Liver (tissue), 9 donors: ENCODE results near the gene STAT2. TPM values are rescaled to one million over a fixed set of nuclear protein-coding genes. Genes with fewer than 3 reads are reported as not detected.
"Not testable (repeated sequence)": the region's sequence is repeated elsewhere in the genome, so short reads cannot be mapped to it uniquely, and the experiment has no call there.

Experiments
- DNase-seq: peaks from one replicate; pipeline ENCODE4 v3.0.0-alpha.2; 2017; ENCODE audit warnings: low spot score
- H3K27ac ChIP-seq, 2 donors: one replicate each; pipeline ENCODE4 v1.7.0; 2013; ENCODE audit warnings: inconsistent platforms in 2 of 2, low read length in 2 of 2, control low read depth in 1 of 2, low read depth in 1 of 2, mild to moderate bottlenecking in 1 of 2
- H3K27me3 ChIP-seq, 4 donors: one replicate each; pipeline versions ENCODE4 v1.6.1 to v1.7.0; 2013; ENCODE audit warnings: low read length in 3 of 4, inconsistent platforms in 1 of 4, mild to moderate bottlenecking in 1 of 4, moderate library complexity in 1 of 4; ENCODE audit not compliant: control insufficient read depth in 4 of 4, insufficient read depth in 4 of 4
- H3K36me3 ChIP-seq, 4 donors: one replicate each; pipeline versions ENCODE4 v1.6.1 to v1.7.0; 2013; ENCODE audit warnings: low read length in 3 of 4, mild to moderate bottlenecking in 3 of 4, low read depth in 1 of 4, moderate library complexity in 1 of 4; ENCODE audit not compliant: control insufficient read depth in 4 of 4, insufficient read depth in 3 of 4
- H3K4me1 ChIP-seq, 4 donors: one replicate each; pipeline versions ENCODE4 v1.6.1 to v1.7.0; 2013; ENCODE audit warnings: low read length in 3 of 4, mild to moderate bottlenecking in 3 of 4, moderate library complexity in 1 of 4; ENCODE audit not compliant: control insufficient read depth in 4 of 4, insufficient read depth in 4 of 4
- H3K4me3 ChIP-seq, 3 donors: one replicate each; pipeline versions ENCODE4 v1.6.1 to v1.7.0; 2013; ENCODE audit warnings: low read length in 3 of 3, control low read depth in 1 of 3, low read depth in 1 of 3, mild to moderate bottlenecking in 1 of 3
- H3K9ac ChIP-seq, 2 donors: one replicate each; pipeline ENCODE4 v1.7.0; 2013; ENCODE audit warnings: low read length in 2 of 2, mild to moderate bottlenecking in 2 of 2, moderate library complexity in 2 of 2, control low read depth in 1 of 2, low read depth in 1 of 2
- H3K9me3 ChIP-seq, 4 donors: one replicate each; pipeline versions ENCODE4 v1.6.1 to v1.7.0; 2013; ENCODE audit warnings: low read length in 3 of 4; ENCODE audit not compliant: control insufficient read depth in 4 of 4
- CTCF ChIP-seq: fragments of 150-350 bp; IDR thresholded peaks from 2 replicates; pipeline ENCODE4 v1.5.1; 2017; ENCODE audit warnings: improper control_type of control experiment, low read depth, low read length; ENCODE audit not compliant: missing input control
- FOXA1 ChIP-seq: IDR thresholded peaks from 2 replicates; pipeline ENCODE4 v1.6.1; 2016; ENCODE audit warnings: antibody characterized with exemption
- FOXA2 ChIP-seq: IDR thresholded peaks from 2 replicates; pipeline ENCODE4 v1.6.1; 2016; ENCODE audit warnings: antibody characterized with exemption
- GABPA ChIP-seq, 2 donors: IDR thresholded peaks in 1 of 2; conservative IDR thresholded peaks in 1 of 2; 2 replicates each; pipeline ENCODE4 v1.6.1; 2016; ENCODE audit warnings: antibody characterized with exemption in 2 of 2, mild to moderate bottlenecking in 1 of 2, moderate library complexity in 1 of 2
- NR2F2 ChIP-seq: IDR thresholded peaks from 2 replicates; pipeline ENCODE4 v1.6.1; 2016; ENCODE audit warnings: antibody characterized with exemption
- RAD21 ChIP-seq, 2 donors: IDR thresholded peaks; 2 replicates each; pipeline ENCODE4 v1.6.1; 2016; ENCODE audit warnings: antibody characterized with exemption in 2 of 2, mild to moderate bottlenecking in 2 of 2
- REST ChIP-seq: IDR thresholded peaks from 2 replicates; pipeline ENCODE4 v1.6.1; 2016; ENCODE audit warnings: antibody characterized with exemption, mild to moderate bottlenecking
- RXRA ChIP-seq, 2 donors: IDR thresholded peaks; 2 replicates each; pipeline ENCODE4 v1.6.1; 2017 to 2018; ENCODE audit warnings: antibody characterized with exemption in 2 of 2, mild to moderate bottlenecking in 1 of 2
- SP1 ChIP-seq: IDR thresholded peaks from 2 replicates; pipeline ENCODE4 v1.6.1; 2018; ENCODE audit warnings: antibody characterized with exemption, mild to moderate bottlenecking
- TAF1 ChIP-seq: conservative IDR thresholded peaks from 2 replicates; pipeline ENCODE4 v1.6.1; 2016; ENCODE audit warnings: antibody characterized with exemption, mild to moderate bottlenecking
- WGBS: extraction: QIAGEN DNeasy Blood & Tissue Kit; methylation state at CpG from one replicate; pipeline ENCODE4 v1.1.7; 2013; 5-methylcytosine and 5-hydroxymethylcytosine counted together
- polyA plus RNA-seq, 2 donors: library from polyadenylated mRNA; stranded (reverse) in 1 of 2; unstranded in 1 of 2; fragments of 200-250 nt in 1 of 2; fragments of >200 nt in 1 of 2; fragmentation: Nextera tagmentation in 1 of 2; extraction: Ambion mirVana in 1 of 2; gene quantifications; one replicate each; pipeline versions ENCODE4 v1.2.1 to v1.2.3, GENCODE V29; 2013 to 2015
- total RNA-seq, 2 donors: library from RNA; depleted of rRNA; stranded (reverse); fragments of >200 nt; gene quantifications; one replicate each; pipeline ENCODE4 v1.2.3, GENCODE V29; 2014
- TF ChIP-seq, protein P1 (sequence below): IDR thresholded peaks from 2 replicates; pipeline ENCODE4 v1.6.1; 2016; ENCODE audit warnings: antibody characterized with exemption
- TF ChIP-seq, protein P2 (sequence below): IDR thresholded peaks from 2 replicates; pipeline ENCODE4 v1.6.1; 2016; ENCODE audit warnings: antibody characterized with exemption
- TF ChIP-seq, protein P3 (sequence below): IDR thresholded peaks from 2 replicates; pipeline ENCODE4 v1.6.1; 2016; ENCODE audit warnings: antibody characterized with exemption
- donor health status: healthy.
- donor health status: healthy.
- donor health status: healthy.
- donor health status: healthy.
- donor health status: healthy.

STAT2 gene
- total and polyA plus RNA-seq, 4 donors: 48.4 to 219 (median 66.6) TPM

GRCh38 chr12:56348776-56349175, 11.1 kb downstream of the STAT2 start (continued):
- no peak for TF ChIP-seq REST

DNA sequence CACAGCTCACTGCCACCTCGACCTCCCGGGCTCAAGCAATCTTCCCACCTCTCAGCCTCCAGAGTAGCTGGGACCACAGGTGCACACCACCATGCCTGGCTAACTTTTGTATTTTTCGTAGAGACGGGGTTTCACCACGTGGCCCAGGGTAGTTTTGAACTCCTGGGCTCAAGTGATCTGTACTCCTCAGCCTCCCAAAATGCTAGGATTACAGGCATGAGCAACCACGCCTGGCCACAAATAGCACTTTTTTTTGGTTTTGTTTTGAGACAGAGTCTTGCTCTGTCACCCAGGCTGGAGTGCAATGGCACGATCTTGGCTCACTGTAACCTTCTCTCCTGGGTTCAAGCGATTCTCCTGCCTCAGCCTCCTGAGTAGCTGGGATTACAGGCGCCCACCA, 12.7 kb downstream of the STAT2 start:
- H3K36me3 ChIP-seq: peaks cover 20 to 83% (median 74%) of the 10 kb centered on the region in 4 donors
- H3K27me3 ChIP-seq, H3K9ac ChIP-seq, H3K4me1 ChIP-seq, H3K4me3 ChIP-seq, H3K27ac ChIP-seq, DNase-seq, H3K9me3 ChIP-seq: not testable (repeated sequence)
- 92% methylated on average over 9 of the region's 9 CpGs for WGBS

DNA sequence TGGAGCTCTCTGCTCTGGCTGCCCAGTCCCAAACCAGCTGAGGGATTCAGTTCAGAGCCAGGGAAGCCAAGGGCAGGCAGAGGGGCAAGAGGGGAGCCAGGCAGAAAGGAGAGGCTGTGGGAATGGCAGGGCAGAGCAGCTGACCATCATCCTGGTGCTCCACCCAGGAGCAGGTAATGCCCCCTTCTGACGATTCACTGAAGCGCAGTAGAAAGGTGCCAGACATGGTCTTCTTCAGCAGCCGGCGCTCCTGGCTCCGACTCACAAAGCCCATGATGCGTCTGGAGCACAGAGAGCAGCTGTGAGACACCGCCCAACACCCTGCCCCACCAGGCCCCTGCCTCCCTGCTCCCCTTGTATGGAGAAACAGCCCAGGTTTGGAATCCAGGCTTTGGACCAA, 13.2 kb downstream of the STAT2 start:
- 81% methylated on average over 7 of the region's 7 CpGs for WGBS
- H3K36me3 ChIP-seq: peaks cover 20 to 81% (median 72%) of the 10 kb centered on the region in 4 donors
- H3K27me3 ChIP-seq: no peaks in the 10 kb centered on the region
- H3K9me3 ChIP-seq: no peaks in the 10 kb centered on the region
- DNase-seq: no peak
- H3K9ac ChIP-seq: no peak overlapping the region
- no peaks in the 10 kb centered on the region for H3K4me1 ChIP-seq
- TF ChIP-seq FOXA1: no peak
- no peak for TF ChIP-seq NR2F2
- no peak for TF ChIP-seq TAF1
- TF ChIP-seq FOXA2: no peak
- TF ChIP-seq SP1: no peak
- TF ChIP-seq RAD21 (IDR thresholded peaks at IDR 0.05): peak in 1 of 2 donors; percentile 54
- TF ChIP-seq, protein P1, sequence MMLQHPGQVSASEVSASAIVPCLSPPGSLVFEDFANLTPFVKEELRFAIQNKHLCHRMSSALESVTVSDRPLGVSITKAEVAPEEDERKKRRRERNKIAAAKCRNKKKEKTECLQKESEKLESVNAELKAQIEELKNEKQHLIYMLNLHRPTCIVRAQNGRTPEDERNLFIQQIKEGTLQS: no peak
- TF ChIP-seq, protein P2, sequence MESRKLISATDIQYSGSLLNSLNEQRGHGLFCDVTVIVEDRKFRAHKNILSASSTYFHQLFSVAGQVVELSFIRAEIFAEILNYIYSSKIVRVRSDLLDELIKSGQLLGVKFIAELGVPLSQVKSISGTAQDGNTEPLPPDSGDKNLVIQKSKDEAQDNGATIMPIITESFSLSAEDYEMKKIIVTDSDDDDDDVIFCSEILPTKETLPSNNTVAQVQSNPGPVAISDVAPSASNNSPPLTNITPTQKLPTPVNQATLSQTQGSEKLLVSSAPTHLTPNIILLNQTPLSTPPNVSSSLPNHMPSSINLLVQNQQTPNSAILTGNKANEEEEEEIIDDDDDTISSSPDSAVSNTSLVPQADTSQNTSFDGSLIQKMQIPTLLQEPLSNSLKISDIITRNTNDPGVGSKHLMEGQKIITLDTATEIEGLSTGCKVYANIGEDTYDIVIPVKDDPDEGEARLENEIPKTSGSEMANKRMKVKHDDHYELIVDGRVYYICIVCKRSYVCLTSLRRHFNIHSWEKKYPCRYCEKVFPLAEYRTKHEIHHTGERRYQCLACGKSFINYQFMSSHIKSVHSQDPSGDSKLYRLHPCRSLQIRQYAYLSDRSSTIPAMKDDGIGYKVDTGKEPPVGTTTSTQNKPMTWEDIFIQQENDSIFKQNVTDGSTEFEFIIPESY: no peak
- TF ChIP-seq GABPA (IDR thresholded peaks at IDR 0.05 in 1 of 2, conservative IDR thresholded peaks at IDR 0.05 in 1 of 2): no peak
- TF ChIP-seq, protein P3, sequence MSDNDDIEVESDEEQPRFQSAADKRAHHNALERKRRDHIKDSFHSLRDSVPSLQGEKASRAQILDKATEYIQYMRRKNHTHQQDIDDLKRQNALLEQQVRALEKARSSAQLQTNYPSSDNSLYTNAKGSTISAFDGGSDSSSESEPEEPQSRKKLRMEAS: no peak
- TF ChIP-seq RXRA (IDR thresholded peaks at IDR 0.05): no peak
- TF ChIP-seq CTCF: peak; percentile 10
- TF ChIP-seq REST: no peak
- no peak overlapping the region for H3K4me3 ChIP-seq
- H3K27ac ChIP-seq: no peak overlapping the region

DNA sequence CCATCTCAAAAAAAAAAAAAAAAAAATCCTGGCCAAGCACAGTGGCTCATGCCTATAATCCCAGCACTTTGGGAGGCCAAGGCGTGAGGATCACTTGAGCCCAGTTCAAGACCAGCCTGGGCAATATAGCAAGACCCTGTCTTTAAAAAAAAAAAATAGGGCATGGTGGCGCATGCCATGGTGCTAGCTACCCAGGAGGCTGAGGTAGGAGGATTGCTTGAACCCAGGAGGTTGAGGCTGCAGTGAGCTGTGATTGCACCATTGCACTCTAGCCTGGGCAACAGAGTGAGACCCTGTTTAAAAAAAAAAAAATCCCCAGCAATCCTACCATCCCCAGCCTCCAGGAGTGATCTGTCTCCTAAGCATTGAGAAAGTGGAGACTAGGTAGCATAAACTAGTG, 17.6 kb downstream of the STAT2 start:
- DNase-seq, H3K9ac ChIP-seq, H3K27me3 ChIP-seq, H3K4me3 ChIP-seq, H3K4me1 ChIP-seq, H3K27ac ChIP-seq, H3K9me3 ChIP-seq: not testable (repeated sequence)
- WGBS: 99% methylated on average over 2 of the region's 2 CpGs
- peaks cover 7 to 44% (median 39%) of the 10 kb centered on the region in 4 donors for H3K36me3 ChIP-seq
